ENCODE measurements around the gene ADH7. TPM values are rescaled to one million over a fixed set of nuclear protein-coding genes. Genes with fewer than 3 reads are reported as not detected.
"Not testable (repeated sequence)": the region's sequence is repeated elsewhere in the genome, so short reads cannot be mapped to it uniquely, and the experiment has no call there.

The ADH7 gene
- total RNA-seq, 2 donors from 2014 or later = not detected

DNA sequence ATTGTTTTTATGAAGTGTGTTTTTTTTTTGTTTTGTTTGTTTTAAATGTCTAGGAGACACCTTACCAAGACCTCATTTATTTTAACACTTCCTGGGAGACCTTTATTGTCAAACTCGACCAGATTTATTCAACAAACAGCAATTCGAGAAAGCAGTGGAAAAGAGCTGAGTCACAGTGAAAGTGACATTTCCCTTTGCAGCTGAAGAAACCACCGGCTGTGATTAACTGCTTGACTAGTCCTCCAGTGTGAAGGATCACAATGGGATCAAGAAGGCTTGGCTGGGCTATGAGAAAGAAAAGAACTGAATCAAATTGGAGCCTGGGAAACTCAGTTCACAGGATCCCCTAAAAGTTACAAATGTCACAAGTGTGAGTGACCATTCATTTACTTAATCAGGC lies 11.9 kb upstream of the ADH7 start:
- no peaks in the 10 kb centered on the region for H3K4me1 Mint-ChIP-seq
- peak; percentile 79 for ATAC-seq (replicated peaks)
- H3K27me3 Mint-ChIP-seq = peaks cover 6% of the 10 kb centered on the region
- H3K4me3 Mint-ChIP-seq = no peak overlapping the region
- H3K9me3 Mint-ChIP-seq = peaks cover 5% of the 10 kb centered on the region
- no peak overlapping the region for H3K27ac Mint-ChIP-seq
- no peaks in the 10 kb centered on the region for H3K36me3 Mint-ChIP-seq (ENCODE audit: low read depth)

- no peak overlapping the region for H3K27ac Mint-ChIP-seq
- H3K9me3 Mint-ChIP-seq = no peaks in the 10 kb centered on the region
- H3K4me3 Mint-ChIP-seq = no peak overlapping the region
- H3K27me3 Mint-ChIP-seq = no peaks in the 10 kb centered on the region
- ATAC-seq (replicated peaks) = no peak
- no peaks in the 10 kb centered on the region for H3K36me3 Mint-ChIP-seq (ENCODE audit: low read depth)
- no peaks in the 10 kb centered on the region for H3K4me1 Mint-ChIP-seq
Measured at GRCh38 chr4:99438405-99438780, 3.3 kb upstream of the ADH7 start.

GRCh38 chr4:99437723-99438404 lies 2.7 kb upstream of the ADH7 start:
- no peaks in the 10 kb centered on the region for H3K27me3 Mint-ChIP-seq

GRCh38 chr4:99436976-99437722 lies 2.0 kb upstream of the ADH7 start:
- Mint-ChIP-seq H3K9me3 (no peaks in the 10 kb centered on the region), H3K4me1 (no peaks in the 10 kb centered on the region), H3K27ac (no peak overlapping the region), H3K36me3 (ENCODE audit: low read depth) (no peaks in the 10 kb centered on the region), H3K4me3 (no peak overlapping the region), H3K27me3 (no peaks in the 10 kb centered on the region)
- ATAC-seq (replicated peaks) = no peak

More at GRCh38 chr4:99437723-99438404, 2.7 kb upstream of the ADH7 start:
- Mint-ChIP-seq H3K36me3 (ENCODE audit: low read depth) (no peaks in the 10 kb centered on the region), H3K4me3 (no peak overlapping the region), H3K4me1 (no peaks in the 10 kb centered on the region), H3K27ac (no peak overlapping the region), H3K9me3 (no peaks in the 10 kb centered on the region)
- ATAC-seq (replicated peaks) = no peak

DNA sequence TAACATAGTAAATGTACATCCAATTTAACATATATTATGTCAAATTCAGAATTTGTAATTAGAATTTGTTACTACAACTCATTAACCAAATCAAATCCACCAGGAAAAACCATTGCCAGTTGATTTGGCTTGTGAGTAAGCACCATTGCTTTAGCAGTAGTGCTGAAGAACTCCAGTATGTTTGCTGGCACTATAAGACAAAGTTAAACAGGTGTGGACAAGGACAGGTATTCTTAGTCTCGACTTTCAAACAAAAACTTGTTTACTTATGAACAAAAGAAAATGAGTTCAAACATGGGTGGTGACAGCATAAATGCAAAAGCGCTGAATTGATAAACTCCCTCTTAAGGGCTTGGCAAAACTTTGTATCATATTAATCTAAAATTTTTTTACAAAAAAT lies 1.3 kb upstream of the ADH7 start:
- no peak overlapping the region for H3K4me3 Mint-ChIP-seq
- no peaks in the 10 kb centered on the region for H3K36me3 Mint-ChIP-seq (ENCODE audit: low read depth)
- no peaks in the 10 kb centered on the region for H3K27me3 Mint-ChIP-seq
- no peak overlapping the region for H3K27ac Mint-ChIP-seq
- no peak for ATAC-seq (replicated peaks)
- H3K4me1 Mint-ChIP-seq = no peaks in the 10 kb centered on the region
- no peaks in the 10 kb centered on the region for H3K9me3 Mint-ChIP-seq

DNA sequence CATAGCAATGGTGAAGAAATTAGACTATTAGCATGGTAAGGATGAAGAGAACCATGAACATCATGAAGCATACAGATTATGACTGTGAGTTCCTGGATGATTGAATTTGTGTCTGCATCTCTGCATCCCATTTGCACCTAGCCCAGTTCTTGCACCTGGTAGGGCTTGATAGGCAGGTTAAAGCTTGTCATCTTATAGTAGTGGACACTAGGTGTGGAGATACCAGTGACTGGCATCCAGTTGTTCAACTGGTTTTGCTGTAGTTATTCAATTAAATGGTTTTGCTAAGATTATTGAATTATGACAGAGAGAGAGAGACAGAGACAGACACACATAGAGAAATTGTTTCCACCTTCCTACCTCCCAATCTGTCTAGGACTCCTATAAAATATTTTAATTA lies 5.0 kb downstream of the ADH7 start:
- H3K4me1 Mint-ChIP-seq = no peaks in the 10 kb centered on the region

GRCh38 chr4:99417125-99417524 lies 18.0 kb downstream of the ADH7 start:
- Mint-ChIP-seq H3K9me3 (no peaks in the 10 kb centered on the region), H3K36me3 (ENCODE audit: low read depth) (no peaks in the 10 kb centered on the region), H3K27ac (no peak overlapping the region)

More for the DNA sequence above, 5.0 kb downstream of the ADH7 start:
- Mint-ChIP-seq H3K27me3 (peaks cover 7% of the 10 kb centered on the region), H3K36me3 (ENCODE audit: low read depth) (no peaks in the 10 kb centered on the region), H3K27ac (no peak overlapping the region), H3K9me3 (no peaks in the 10 kb centered on the region), H3K4me3 (no peak overlapping the region)
- no peak for ATAC-seq (replicated peaks)

DNA sequence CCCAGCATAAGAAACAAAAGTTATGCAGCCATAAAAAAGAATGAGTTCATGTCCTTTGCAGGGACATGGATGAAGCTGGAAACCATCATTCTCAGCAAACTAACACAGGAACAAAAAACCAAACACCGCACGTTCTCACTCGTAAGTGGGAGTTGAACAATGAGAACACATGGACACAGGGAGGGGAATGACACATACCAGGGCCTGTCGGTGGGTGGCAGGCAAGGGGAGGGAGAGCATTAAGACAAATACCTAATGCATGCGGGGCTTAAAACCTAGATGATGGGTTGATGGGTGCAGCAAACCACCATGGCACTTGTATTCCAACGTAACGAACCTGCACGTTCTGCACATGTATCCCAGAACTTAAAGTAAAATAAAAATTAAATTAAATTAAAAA lies 19.4 kb downstream of the ADH7 start:
- ATAC-seq (replicated peaks); H3K27ac Mint-ChIP-seq; H3K4me3 Mint-ChIP-seq; H3K27me3 Mint-ChIP-seq; H3K4me1 Mint-ChIP-seq; H3K36me3 Mint-ChIP-seq (ENCODE audit: low read depth); H3K9me3 Mint-ChIP-seq: not testable (repeated sequence)

More at GRCh38 chr4:99417125-99417524, 18.0 kb downstream of the ADH7 start:
- ATAC-seq (replicated peaks) = no peak
- H3K4me1 Mint-ChIP-seq = no peaks in the 10 kb centered on the region
- H3K27me3 Mint-ChIP-seq = peaks cover 4% of the 10 kb centered on the region
- no peak overlapping the region for H3K4me3 Mint-ChIP-seq

GRCh38 chr4:99414902-99415301 lies 20.2 kb downstream of the ADH7 start:
- ATAC-seq (replicated peaks); H3K27ac Mint-ChIP-seq; H3K4me1 Mint-ChIP-seq; H3K27me3 Mint-ChIP-seq; H3K9me3 Mint-ChIP-seq; H3K36me3 Mint-ChIP-seq (ENCODE audit: low read depth); H3K4me3 Mint-ChIP-seq: not testable (repeated sequence)

DNA sequence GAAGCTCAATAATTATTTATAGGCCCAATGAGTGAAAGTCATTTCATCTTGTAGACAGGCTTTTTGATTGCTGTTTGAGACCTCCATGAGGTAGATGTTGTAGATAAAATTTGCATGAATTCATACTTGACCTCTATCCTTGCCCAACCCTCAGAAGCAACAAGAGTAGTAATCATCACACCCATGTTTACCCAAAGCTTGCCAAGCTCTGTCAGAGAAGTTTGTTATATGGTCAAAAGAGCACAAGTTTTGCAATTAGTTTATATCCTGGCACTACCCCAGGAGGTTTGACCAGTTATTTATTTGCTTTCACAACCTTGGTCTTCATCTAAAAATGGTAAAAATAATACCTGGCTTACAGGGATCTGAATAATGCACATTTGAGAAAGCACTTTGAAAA lies 20.7 kb downstream of the ADH7 start:
- no peak overlapping the region for H3K27ac Mint-ChIP-seq
- H3K27me3 Mint-ChIP-seq = no peaks in the 10 kb centered on the region
- no peaks in the 10 kb centered on the region for H3K36me3 Mint-ChIP-seq (ENCODE audit: low read depth)
- no peak for ATAC-seq (replicated peaks)
- H3K9me3 Mint-ChIP-seq = no peaks in the 10 kb centered on the region
- H3K4me1 Mint-ChIP-seq = no peaks in the 10 kb centered on the region
- H3K4me3 Mint-ChIP-seq = no peak overlapping the region

DNA sequence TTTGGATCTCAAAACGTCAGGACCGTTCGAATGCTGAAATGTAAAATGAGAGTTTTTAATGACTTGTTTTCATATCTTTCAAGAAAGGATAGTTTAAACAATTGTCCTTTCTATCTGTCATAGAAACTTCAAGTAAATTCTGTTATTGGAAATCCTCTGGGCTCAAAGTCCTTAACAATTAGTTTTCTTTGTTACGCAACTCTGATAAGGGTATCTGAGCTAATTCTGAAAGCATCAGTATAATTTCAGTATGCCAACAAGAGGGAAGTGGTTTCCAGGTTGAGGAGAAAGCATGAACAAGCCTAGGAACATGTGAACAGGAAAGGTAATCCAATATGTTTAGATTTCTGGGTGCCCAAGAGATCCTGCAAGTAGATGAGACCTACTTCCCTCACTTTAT lies 22.0 kb downstream of the ADH7 start:
- H3K4me1 Mint-ChIP-seq = no peaks in the 10 kb centered on the region
- no peaks in the 10 kb centered on the region for H3K27me3 Mint-ChIP-seq
- H3K27ac Mint-ChIP-seq = no peak overlapping the region
- no peak overlapping the region for H3K4me3 Mint-ChIP-seq
- H3K36me3 Mint-ChIP-seq (ENCODE audit: low read depth) = no peaks in the 10 kb centered on the region
- ATAC-seq (replicated peaks) = no peak
- H3K9me3 Mint-ChIP-seq = no peaks in the 10 kb centered on the region

GRCh38 chr4:99411041-99411440 lies 24.1 kb downstream of the ADH7 start:
- H3K36me3 Mint-ChIP-seq (ENCODE audit: low read depth) = no peaks in the 10 kb centered on the region
- H3K27ac Mint-ChIP-seq = no peak overlapping the region
- H3K9me3 Mint-ChIP-seq = no peaks in the 10 kb centered on the region
- no peak for ATAC-seq (replicated peaks)
- H3K4me3 Mint-ChIP-seq = no peak overlapping the region
- H3K4me1 Mint-ChIP-seq = no peaks in the 10 kb centered on the region
- H3K27me3 Mint-ChIP-seq = no peaks in the 10 kb centered on the region

DNA sequence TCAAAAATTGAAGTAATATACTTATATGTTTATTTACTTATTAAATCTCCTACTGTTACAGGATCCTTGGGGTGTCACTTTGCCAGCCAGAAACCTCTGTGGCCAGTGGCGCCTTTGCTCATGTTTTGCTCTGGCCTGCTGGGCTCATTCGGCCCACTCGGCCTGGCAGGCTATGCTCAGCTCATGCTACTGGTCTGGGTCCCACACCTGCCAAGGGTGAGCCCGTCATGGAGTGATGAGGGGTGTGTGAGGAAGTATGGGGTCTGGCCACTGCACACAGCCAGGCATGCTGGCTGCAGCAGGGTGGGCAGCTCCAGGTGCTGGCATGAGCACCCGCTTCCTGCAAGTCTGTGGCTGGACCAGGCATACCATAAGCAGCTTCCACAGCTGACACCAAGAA lies 25.1 kb downstream of the ADH7 start:
- no peaks in the 10 kb centered on the region for H3K36me3 Mint-ChIP-seq (ENCODE audit: low read depth)
- no peaks in the 10 kb centered on the region for H3K9me3 Mint-ChIP-seq
- H3K27ac Mint-ChIP-seq = no peak overlapping the region
- H3K27me3 Mint-ChIP-seq = no peaks in the 10 kb centered on the region
- H3K4me1 Mint-ChIP-seq = peaks cover 5% of the 10 kb centered on the region
- no peak for ATAC-seq (replicated peaks)
- H3K4me3 Mint-ChIP-seq = no peak overlapping the region

DNA sequence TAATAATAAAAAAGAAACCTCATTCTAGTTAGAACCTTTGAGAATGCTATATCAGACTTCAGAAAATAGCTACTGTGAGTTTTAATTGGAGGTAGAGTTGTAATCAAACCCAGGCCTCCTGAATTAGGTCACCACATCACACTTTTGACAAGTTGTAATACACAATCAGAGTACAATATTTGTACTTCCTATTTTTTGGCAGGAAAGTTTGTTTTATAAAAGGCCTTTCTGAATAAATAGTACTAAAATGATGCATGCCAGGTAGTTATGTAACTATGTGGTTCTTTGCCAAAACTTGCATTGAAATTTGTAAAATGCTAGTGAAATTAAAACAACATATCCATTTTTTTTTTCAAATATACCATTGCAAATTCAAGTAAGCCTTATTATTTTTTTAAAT lies 26.8 kb downstream of the ADH7 start:
- Mint-ChIP-seq H3K27ac (no peak overlapping the region), H3K4me3 (no peak overlapping the region), H3K27me3 (no peaks in the 10 kb centered on the region), H3K4me1 (peaks cover 12% of the 10 kb centered on the region), H3K36me3 (ENCODE audit: low read depth) (no peaks in the 10 kb centered on the region), H3K9me3 (no peaks in the 10 kb centered on the region)
- ATAC-seq (replicated peaks) = no peak

DNA sequence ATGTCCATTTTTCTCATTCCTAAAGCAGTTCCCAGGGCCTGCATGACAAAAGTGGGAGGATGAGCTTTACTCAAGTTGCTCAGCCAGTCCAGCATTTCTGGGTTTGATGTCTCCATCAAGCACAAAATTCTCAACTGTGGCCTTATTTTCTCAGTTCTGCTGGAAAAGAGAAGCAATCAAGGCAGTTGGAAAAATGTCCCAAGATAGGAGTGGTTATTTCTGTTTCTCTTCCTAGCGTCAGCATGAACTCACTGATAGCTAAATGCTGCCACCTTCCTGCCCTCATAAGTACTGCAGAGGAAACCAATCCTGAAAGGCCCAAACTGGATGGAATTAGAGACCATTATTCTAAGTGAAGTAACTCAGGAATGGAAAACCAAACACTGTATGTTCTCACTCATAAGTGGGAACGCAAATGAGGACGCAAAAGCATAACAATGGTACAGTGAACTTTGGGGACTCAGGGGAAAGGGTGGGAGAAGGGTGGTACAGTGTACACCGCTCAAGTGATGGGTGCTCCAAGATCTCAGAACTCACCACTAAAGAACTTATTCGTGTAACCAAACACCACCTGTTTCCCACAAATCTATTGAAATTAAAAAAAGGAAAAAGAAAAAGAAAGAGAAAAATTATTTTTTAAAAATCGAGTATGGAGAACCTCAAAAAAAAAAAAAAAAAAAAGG lies 29.6 kb downstream of the ADH7 start:
- Mint-ChIP-seq H3K4me1 (peaks cover 12% of the 10 kb centered on the region), H3K27me3 (no peaks in the 10 kb centered on the region), H3K27ac (no peak overlapping the region), H3K9me3 (no peaks in the 10 kb centered on the region), H3K4me3 (no peak overlapping the region), H3K36me3 (ENCODE audit: low read depth) (no peaks in the 10 kb centered on the region)
- ATAC-seq (replicated peaks) = peak; percentile 42
